Putamen (tissue), 1 donor: ENCODE data around the gene LY6G5C.

Source experiments
- DNase-seq: peaks from one replicate; pipeline ENCODE4 v3.0.0-alpha.2; 2016; ENCODE audit warnings: low spot score

LY6G5C gene

GRCh38 chr6:31691078-31691463 lies 10.2 kb upstream of the LY6G5C start:
- DNase-seq: no peak

DNA sequence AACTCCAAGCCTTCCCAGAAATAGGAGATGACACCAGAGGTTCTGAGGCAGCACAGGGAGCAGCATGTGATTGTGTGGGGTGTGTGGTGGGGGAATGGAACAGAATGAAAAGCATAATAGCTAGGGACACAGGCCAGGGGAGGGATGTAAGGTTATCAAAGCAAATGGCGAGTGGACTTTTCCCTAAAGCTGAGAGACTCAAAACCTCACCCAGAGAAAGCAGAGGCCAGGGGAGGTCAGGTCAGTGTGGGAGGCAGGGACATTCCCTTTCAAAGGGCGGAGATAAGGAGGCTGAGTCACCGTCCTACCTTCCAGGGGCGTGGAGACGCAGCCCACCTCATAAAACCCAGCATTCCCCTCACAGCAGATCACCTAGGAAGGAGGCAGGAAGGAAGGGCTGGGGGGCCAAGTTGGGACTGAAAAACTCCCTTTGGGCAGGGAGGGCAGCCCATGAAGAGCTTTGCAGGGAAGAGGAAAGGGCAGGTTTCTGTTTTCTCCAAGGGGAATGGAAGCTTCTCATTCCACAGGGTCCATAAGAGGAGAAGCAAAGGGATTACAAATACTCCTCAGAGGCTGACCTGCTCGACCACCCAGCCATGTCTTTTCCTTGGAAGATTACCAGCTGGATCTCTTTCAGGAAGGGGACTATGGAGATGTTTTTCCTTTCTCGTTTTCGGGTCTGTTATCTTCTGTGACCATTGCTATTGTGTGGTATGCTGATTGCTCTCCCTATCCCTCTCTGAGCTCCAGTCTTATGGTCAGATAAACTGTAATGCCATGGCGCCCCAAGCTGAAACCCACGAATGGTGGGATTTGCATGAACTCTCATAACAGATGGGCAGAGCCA lies 9.6 kb upstream of the LY6G5C start:
- DNase-seq: peak; percentile 45

- DNase-seq: no peak
These were observed 8.6 kb upstream of the LY6G5C start for GRCh38 chr6:31689249-31690110.

- DNase-seq: no peak
These were observed 7.2 kb upstream of the LY6G5C start for GRCh38 chr6:31687860-31688693.

GRCh38 chr6:31687321-31687720 lies 6.5 kb upstream of the LY6G5C start:
- DNase-seq: no peak

DNA sequence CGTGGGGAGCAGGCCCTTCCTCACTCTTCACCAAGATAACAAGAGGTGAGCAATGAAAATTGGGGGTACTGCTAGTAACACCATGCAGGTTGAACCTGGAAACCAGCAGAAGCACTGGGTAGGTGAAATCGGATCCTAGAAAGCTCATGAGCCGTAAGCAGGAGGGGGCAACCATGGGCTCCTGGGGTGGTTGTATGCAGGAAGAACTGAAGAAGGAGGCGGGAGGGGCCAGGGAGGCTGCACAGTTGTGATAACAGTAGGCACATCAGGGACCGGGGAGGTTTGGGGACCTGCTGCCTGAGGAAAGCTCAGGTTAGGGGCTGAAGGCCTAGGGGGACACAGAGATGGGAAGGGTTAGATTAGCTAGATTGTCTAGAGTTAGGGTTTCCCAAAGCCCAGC lies 5.6 kb upstream of the LY6G5C start:
- no peak for DNase-seq

DNA sequence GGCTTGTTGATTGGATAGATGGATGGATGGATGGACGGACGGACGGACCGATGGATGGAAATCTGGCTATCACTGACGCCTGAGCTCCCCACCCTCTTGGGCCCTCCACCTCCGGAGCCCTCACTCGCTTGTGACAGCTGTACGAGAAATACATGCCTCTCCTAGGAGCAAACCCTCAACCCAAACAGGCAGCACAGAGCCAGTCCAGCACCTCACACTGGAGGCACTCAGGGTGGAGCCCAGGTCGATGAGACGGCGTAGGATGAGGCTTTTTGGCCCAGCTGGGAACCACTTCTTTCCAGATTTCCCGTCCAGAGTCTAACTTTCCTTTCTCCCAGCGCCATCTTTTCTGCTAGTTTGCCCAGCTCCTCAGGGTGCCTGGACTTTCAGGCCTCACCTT lies 2.7 kb upstream of the LY6G5C start:
- no peak for DNase-seq

DNA sequence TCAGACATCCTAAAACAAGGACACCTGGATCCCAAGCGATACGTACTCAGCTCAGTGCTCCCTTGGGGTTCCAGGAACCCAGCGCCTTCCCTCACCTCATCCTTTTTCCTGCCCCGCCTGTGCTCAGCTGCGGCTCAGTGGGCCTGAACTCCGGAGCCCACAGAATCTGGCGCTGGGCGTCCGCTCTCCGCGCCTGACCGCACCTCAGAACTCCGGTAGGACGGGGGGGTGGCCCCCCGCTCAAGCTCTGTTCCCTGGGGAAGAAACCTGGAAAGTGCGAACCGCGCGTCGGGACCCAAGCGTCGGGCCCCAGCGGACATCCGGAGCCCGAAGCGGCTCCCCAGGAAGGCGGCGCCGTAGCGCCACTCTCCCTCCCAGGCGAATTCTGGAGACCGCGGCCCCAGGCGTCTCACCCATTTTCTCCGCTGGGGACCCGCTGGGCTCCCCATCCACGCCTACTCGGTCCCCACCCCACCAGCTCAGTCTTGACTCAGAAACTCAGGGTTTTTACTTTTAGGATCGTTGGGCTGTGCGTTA lies 336 bp upstream of the LY6G5C start:
- no peak for DNase-seq

DNA sequence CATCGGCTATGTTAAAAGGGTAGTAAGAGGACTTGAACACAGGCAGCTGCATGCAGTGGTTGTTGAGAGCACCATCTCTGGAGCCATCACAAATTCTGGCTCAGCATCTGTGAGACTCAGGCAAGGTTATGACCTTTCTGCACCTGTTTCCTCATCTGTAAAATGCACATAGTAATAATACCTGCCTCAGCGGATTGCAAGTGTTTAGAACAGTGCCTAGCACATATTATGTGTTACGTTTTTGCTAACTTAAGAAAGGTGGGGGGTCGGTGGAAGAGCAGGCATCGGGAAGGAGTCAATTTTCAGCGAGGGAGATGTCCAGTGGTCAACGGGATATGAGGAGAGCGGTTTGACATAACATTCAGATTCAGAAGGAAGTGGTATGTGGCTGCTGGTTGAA lies 2.9 kb downstream of the LY6G5C start:
- DNase-seq: no peak

GRCh38 chr6:31676904-31677303 lies 4.0 kb downstream of the LY6G5C start:
- DNase-seq: no peak

- no peak for DNase-seq
These were observed 4.5 kb downstream of the LY6G5C start for GRCh38 chr6:31676322-31676903.

DNA sequence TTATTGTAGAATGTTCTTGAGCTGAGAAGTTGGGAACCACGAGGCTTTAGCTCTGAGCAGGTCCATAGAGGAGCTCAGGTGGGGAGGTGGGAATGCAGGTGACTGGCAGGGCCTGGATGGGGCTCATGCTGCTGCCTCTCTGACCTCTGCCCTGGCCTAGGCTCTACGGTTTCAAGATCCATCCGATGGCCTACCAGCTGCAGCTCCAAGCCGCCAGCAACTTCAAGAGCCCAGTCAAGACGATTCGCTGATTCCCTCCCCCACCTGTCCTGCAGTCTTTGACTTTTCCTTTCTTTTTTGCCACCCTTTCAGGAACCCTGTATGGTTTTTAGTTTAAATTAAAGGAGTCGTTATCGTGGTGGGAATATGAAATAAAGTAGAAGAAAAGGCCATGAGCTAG lies 11.2 kb downstream of the LY6G5C start, which contains the start of gene LY6G5B:
LY6G5B (plus strand) TSS at position 301 of the 400 bp plus-strand sequence. CDS start 975 bp downstream, outside the sequence.
- no peak for DNase-seq

DNA sequence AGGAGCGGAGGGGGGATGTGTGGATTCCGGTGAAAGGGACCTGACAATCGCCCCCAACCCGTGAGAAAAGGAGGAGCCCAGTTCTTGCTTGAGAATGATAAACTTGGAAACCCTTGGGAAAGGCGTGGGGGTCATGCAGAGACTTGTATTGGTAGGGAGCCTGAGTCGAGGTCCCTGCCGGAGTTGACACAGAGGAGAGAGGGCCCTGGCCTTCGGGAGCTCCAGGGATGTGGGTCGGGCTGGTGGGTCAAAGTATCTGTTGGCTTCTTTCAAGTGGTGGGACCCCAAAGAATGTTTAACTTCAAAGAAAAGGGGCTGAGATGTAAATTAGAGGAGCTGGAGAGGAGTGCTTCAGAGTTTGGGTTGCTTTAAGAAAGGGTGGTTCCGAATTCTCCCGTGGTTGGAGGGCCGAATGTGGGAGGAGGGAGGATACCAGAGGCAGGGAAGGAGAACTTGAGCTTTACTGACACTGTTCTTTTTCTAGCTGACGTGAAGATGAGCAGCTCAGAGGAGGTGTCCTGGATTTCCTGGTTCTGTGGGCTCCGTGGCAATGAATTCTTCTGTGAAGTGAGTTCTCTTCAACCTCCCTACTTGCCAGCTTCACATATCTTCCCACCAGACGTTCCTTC lies 14.4 kb downstream of the LY6G5C start:
- no peak for DNase-seq

DNA sequence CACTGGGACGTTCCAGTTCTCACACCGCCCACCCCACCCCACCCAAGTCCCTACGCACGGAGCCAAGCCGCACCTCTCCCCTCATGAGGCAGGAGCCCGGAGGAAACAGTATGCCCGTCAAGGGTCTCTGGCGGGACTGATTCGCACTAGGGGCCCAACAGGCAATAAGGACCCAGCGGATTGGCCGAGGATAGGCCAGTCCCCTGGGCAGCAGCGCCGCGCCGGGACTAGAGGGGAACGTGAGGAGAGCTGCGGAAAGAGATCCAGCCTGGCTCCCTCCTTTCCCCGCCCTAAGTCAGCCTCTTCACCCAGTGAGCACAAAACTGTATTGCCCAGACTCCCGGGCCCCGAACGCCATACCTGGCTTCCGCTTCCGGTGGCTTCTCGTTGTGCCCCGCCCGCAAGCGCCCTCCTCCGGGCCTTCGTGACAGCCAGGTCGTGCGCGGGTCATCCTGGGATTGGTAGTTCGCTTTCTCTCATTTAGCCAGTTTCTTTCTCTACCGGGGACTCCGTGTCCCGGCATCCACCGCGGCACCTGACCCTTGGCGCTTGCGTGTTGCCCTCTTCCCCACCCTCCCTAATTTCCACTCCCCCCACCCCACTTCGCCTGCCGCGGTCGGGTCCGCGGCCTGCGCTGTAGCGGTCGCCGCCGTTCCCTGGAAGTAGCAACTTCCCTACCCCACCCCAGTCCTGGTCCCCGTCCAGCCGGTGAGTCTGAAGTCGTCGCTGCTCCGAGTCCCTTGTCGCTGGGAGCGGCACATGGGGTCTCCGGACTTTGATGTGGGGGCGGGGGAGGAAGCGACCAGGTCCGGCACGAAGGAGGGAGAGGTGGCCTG lies 15.1 kb downstream of the LY6G5C start, which contains the start of gene CSNK2B:
CSNK2B (plus strand) TSS at position 580 of the 836 bp plus-strand sequence. CDS start 752 bp downstream, outside the sequence.
- DNase-seq: peak; percentile 99

DNA sequence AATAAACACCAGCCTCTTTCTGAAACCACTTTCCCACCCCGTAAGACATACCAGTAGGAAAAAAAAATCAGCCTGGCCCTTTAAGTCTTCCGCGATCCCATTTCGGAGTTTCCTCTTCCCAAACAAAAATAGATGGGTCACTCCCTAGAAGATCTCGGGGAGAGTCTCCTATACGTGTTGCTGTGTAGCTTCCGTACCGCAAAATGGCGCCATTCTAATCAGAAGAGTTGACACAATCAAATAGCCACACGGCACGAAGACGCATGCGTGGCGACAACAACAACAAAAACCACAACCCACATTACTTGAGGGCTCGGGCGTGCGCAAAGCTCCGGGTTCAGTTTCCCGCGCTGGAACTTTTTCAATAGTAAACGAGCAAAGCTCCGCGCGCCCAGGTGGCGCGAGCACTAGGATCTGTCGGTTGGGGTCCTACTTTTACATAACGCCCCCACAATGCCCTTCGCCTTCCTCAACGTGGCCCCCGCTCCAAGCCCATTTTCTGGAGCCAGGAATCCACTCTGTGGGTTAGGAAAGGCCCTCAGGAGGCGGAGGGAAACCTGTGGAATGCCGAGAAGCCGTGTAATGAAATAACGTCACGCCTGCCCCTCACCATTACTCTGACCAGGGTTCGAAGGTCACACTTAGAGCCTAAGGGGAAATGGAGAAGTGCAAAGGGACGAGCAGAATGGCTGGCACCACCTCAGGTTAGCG lies 15.9 kb downstream of the LY6G5C start, which contains the start of gene GPANK1:
GPANK1 (minus strand) TSS at position 208 of the 711 bp plus-strand sequence. CDS start 519 bp downstream, outside the sequence.
- DNase-seq: peak; percentile 95

DNA sequence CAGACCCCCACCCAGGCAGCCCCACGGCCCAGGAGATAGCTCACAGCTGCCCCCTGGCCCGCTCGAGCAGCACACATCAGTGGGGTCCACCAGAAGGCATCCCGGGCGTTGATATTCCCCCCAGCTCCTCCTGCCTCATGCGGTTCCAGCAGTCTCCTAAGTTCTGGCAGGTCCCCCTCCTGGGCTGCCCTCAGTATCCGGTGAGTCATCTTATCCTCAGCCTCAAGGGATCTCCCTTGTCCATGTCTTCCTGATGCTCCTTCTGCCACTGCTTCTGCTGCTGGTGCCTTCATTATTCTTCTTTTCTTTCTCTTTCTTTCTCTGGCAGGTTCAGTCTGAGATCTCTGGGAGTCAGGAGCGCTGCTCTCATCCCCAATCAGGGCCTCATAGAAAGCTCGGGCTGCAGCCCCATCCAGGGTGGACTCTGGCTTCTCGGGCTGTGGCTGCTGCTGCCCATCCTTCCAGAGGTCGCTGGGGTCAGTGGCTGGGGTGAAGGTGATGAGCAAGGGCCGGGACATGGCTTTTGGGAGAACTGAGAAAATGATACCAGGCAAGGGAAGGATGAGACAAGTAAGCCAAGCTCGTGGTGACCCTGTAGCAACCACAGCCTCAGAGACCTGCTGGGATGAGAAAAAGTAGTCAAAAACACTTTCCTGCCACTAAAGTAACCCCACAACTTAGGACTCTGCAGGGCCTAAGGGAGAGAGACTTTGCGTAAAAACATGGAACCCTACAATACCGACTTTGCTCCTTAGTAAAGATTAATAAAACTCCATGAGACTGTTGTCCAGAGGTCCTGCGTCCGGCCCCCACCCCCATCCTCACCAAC lies 16.7 kb downstream of the LY6G5C start:
- DNase-seq: no peak

- DNase-seq: no peak
These were observed 17.5 kb downstream of the LY6G5C start for GRCh38 chr6:31663126-31663960.
